Esophagus squamous epithelium (tissue), 5 donors: ENCODE data around the gene RIOX2. TPM values are rescaled to one million over a fixed set of nuclear protein-coding genes. Genes with fewer than 3 reads are reported as not detected.
A peak's percentile ranks its signal among the peaks of the same experiment; 100 is the strongest.

ENCODE experiments used
- DNase-seq: peaks from one replicate; lab custom pipeline; 2025; lab: John Stamatoyannopoulos, UW
- H3K27ac ChIP-seq, 4 donors: fragments of 200-600 bp; sonication (generic); one replicate each; pipeline ENCODE4 v1.5.1; 2016 to 2019; ENCODE audit warnings: mild to moderate bottlenecking in 1 of 4
- H3K27me3 ChIP-seq, 4 donors: fragments of 200-600 bp; sonication (generic); 1 replicate in 3 of 4; 2 replicates in 1 of 4; pipeline versions ENCODE4 v1.5.1 to v1.6.0; 2017 to 2021; ENCODE audit warnings: antibody characterized with exemption in 1 of 4
- H3K36me3 ChIP-seq, 3 donors: fragments of 200-600 bp; sonication (generic); one replicate each; pipeline ENCODE4 v1.5.1; 2016 to 2019
- H3K4me1 ChIP-seq, 3 donors: fragments of 200-600 bp; sonication (generic); one replicate each; pipeline ENCODE4 v1.5.1; 2017 to 2019
- H3K4me3 ChIP-seq, 4 donors: fragments of 200-600 bp; sonication (generic); 1 replicate in 3 of 4; 2 replicates in 1 of 4; pipeline ENCODE4 v1.5.1; 2016 to 2019; ENCODE audit warnings: mild to moderate bottlenecking in 2 of 4, moderate library complexity in 1 of 4
- H3K9me3 ChIP-seq, 3 donors: fragments of 200-600 bp; sonication (generic); one replicate each; pipeline ENCODE4 v1.5.1; 2016 to 2019
- CTCF ChIP-seq, 6 experiments: fragments of 450-650 bp in 4 of 6; fragments of 200-600 bp in 2 of 6; sonication (generic) in 2 of 6; IDR thresholded peaks; one replicate each; pipeline ENCODE4 v1.5.1; 2016 to 2019; ENCODE audit warnings: antibody characterized with exemption in 6 of 6, mild to moderate bottlenecking in 4 of 6, moderate library complexity in 4 of 6
- POLR2A ChIP-seq, 4 donors: fragments of 450-650 bp; IDR thresholded peaks; one replicate each; pipeline ENCODE4 v1.6.1; 2017; ENCODE audit warnings: antibody characterized with exemption in 4 of 4, mild to moderate bottlenecking in 4 of 4, moderate library complexity in 3 of 4
- WGBS, 2 donors: methylation state at CpG; one replicate each; pipeline ENCODE4 v1.1.5; 2018; 5-methylcytosine and 5-hydroxymethylcytosine counted together
- intact Hi-C: fragments of 100-400 bp; cut with DNase I; formaldehyde crosslinking; loops from one replicate; pipeline ENCODE4 v1.15.0; 2022
- total RNA-seq, 4 donors: library from RNA; depleted of rRNA; stranded (reverse); fragments of >200 nt; gene quantifications; one replicate each; pipeline ENCODE4 v1.1.0, GENCODE V29; 2016
- donor health status: DM: yes; HTN: yes; CAD: no.

Gene RIOX2
- total RNA-seq, 4 donors from 2014 or later: 26.7 to 45.6 (median 41.1) TPM

- Histone ChIP-seq H3K9me3 (no peaks in the 10 kb centered on the region), H3K4me3 (no peak overlapping the region), H3K36me3 (peaks cover 0 to 100% (median 7%) of the 10 kb centered on the region in 3 donors), H3K27me3 (no peaks in the 10 kb centered on the region), H3K27ac (no peak overlapping the region), H3K4me1 (peaks cover 0 to 20% (median 0%) of the 10 kb centered on the region in 3 donors)
- DNase-seq: no peak
- intact Hi-C loops: no loop called here
- TF ChIP-seq POLR2A (IDR thresholded peaks at IDR 0.05) (no peak), CTCF (IDR thresholded peaks at IDR 0.05) (no peak)
- 64 to 82% methylated on average over 3 of the region's 3 CpGs for WGBS, 2 donors
These were observed 21.9 kb downstream of the RIOX2 start for GRCh38 chr3:97950360-97950759.

- peaks cover 0 to 100% (median 9%) of the 10 kb centered on the region in 3 donors for H3K36me3 ChIP-seq
- 57 to 66% methylated on average over 1 to 4 of the region's 5 CpGs for WGBS, 2 donors
These were observed 22.5 kb downstream of the RIOX2 start for GRCh38 chr3:97949743-97950142.

DNA sequence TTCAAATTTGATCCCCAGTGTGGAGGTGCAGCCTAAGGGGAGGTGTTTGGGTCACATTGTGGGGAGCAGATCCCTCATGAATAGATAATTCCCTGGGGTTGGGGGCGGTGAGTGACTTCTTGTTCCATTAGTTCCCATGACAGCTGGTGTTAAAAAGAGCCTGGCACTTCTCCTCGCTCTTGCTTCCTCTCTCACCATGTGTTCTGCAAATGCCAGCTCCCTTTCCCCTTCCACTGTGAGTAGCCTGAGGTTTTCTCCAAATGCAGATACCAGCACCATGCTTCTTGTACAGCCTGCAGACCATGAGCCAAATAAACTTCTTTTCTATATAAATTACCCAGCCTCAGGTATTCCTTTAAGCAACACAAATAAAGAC, 23.1 kb downstream of the RIOX2 start:
- no peak for DNase-seq
- intact Hi-C loops: no loop called here
- H3K36me3 ChIP-seq: peaks cover 0 to 100% (median 9%) of the 10 kb centered on the region in 3 donors
- H3K27me3 ChIP-seq: no peaks in the 10 kb centered on the region
- TF ChIP-seq CTCF (IDR thresholded peaks at IDR 0.05): no peak
- no peak for TF ChIP-seq POLR2A (IDR thresholded peaks at IDR 0.05)
- WGBS, 2 donors: 90 to 100% methylated on average over 2 of the region's 2 CpGs
- H3K4me1 ChIP-seq: peaks cover 0 to 20% (median 0%) of the 10 kb centered on the region in 3 donors
- H3K4me3 ChIP-seq: no peak overlapping the region
- no peak overlapping the region for H3K27ac ChIP-seq
- H3K9me3 ChIP-seq: no peaks in the 10 kb centered on the region

More at GRCh38 chr3:97949743-97950142, 22.5 kb downstream of the RIOX2 start:
- no peak for TF ChIP-seq POLR2A (IDR thresholded peaks at IDR 0.05)
- TF ChIP-seq CTCF (IDR thresholded peaks at IDR 0.05): no peak
- Histone ChIP-seq H3K27me3 (no peaks in the 10 kb centered on the region), H3K9me3 (no peaks in the 10 kb centered on the region), H3K4me1 (peaks cover 0 to 20% (median 0%) of the 10 kb centered on the region in 3 donors), H3K27ac (no peak overlapping the region), H3K4me3 (no peak overlapping the region)
- intact Hi-C loops: no loop called here
- DNase-seq: no peak

- DNase-seq: no peak
- Histone ChIP-seq H3K27ac (no peak overlapping the region), H3K4me3 (no peak overlapping the region), H3K9me3 (no peaks in the 10 kb centered on the region), H3K27me3 (no peaks in the 10 kb centered on the region), H3K36me3 (peaks cover 0 to 100% (median 8%) of the 10 kb centered on the region in 3 donors), H3K4me1 (peaks cover 0 to 19% (median 0%) of the 10 kb centered on the region in 3 donors)
- TF ChIP-seq POLR2A (IDR thresholded peaks at IDR 0.05) (no peak), CTCF (IDR thresholded peaks at IDR 0.05) (no peak)
- intact Hi-C loops: no loop called here
- WGBS, 2 donors: 89 to 90% methylated on average over 5 of the region's 5 CpGs
These were observed 23.7 kb downstream of the RIOX2 start for GRCh38 chr3:97948351-97949109.

- intact Hi-C loops: no loop called here
- WGBS, 2 donors: 47 to 57% methylated on average over 4 of the region's 4 CpGs
- H3K9me3 ChIP-seq: no peaks in the 10 kb centered on the region
- no peak overlapping the region for H3K4me3 ChIP-seq
- TF ChIP-seq CTCF (IDR thresholded peaks at IDR 0.05): no peak
- TF ChIP-seq POLR2A (IDR thresholded peaks at IDR 0.05): no peak
- H3K27ac ChIP-seq: peak overlapping the region in 2 of 4 donors; percentile 2 to 18
- H3K27me3 ChIP-seq: no peaks in the 10 kb centered on the region
- no peak for DNase-seq
- peaks cover 0 to 97% (median 8%) of the 10 kb centered on the region in 3 donors for H3K36me3 ChIP-seq
- H3K4me1 ChIP-seq: peaks cover 0 to 15% (median 0%) of the 10 kb centered on the region in 3 donors
These were observed 29.3 kb downstream of the RIOX2 start for GRCh38 chr3:97942801-97943546.
